Kidney glomerular epithelial cell (primary cell): ENCODE data around the gene TAS1R3.
A peak's percentile ranks its signal among the peaks of the same experiment; 100 is the strongest.

Experiments
- DNase-seq: peaks from one replicate; lab custom pipeline; 2025; lab: John Stamatoyannopoulos, UW

Gene TAS1R3

DNA sequence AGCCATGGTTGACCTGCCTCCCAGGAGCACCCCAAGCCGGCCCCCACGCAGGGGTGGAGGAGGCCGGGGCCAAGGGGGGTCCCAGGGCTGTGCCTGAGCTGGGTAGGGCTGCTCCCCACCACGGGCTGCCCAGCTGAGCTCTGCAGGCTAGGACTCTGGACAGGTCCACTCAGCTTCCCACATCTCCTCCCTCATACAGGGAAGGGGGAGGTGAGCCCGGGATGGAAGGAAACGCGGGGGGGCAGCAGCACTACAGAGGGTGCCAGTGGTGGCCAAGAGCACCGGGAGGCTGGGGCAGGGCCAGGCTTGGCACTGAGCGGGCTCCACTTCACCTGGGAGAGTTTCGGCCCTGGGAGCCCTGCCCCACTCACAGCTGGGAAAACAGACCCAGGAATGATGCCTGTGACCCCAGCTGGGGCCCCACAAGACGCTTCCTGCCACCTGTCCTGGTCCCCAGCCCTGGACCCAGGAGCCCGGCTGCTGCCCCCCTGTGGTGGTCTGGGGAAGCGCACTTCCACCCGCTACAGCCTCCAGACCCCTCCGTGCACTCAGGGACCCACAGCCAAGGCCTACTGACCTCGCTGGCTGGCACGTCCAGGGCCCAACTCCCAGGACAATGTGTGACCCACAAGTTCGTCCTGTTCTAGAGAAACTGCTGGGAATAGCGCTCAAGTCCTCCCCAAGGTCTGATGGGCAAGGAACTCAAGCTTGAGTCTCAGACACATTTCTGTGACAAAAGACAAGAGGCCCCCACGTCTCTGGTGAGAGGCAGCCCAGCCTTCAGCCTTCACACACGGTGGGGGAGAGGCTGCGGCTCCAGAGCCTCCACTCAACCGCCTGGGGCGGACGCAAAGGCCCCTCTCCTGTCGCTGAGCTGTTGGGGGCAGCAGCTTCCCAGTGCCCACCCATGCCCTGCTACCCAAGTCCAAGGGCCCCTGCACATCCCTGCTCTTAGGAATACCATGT is 40.9 kb downstream of the TAS1R3 start:
- DNase-seq, result peak; percentile 9

DNA sequence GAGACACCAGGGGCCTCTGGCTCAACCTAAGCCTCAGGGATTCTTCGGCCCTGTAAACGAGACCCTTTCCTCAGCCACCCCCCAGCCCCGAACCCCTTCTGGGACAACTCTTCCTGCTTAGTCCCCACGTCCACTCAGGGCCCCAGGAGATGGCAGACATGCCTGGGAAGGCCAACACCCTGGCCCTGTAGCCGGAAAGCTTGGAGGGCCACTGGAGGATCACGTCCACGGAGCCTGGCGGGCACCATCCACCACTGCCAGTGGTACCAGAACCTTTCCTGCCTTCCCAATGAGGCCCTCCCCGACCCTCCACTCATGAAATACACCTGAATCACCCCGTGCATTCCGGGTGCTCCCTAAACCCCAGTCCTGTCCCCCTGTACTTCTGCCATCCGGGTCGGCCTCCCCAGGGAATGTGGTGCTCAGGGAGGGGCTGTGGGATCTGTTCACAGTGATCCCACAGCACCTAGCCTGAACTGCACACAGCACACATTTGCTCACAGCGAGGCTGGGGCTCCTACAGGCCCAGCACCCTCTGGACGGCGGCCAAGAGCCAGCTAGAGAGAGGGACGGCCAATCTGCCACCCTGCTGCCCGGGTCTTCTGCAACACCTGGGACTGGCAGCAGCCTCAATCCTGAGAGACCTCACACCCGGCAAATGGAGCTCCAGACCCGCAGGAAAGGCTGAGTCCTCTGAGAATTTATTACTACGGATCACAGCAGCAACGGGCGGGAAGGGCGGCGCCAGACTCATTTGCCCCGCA is 42.2 kb downstream of the TAS1R3 start:
- DNase-seq, result no peak

DNA sequence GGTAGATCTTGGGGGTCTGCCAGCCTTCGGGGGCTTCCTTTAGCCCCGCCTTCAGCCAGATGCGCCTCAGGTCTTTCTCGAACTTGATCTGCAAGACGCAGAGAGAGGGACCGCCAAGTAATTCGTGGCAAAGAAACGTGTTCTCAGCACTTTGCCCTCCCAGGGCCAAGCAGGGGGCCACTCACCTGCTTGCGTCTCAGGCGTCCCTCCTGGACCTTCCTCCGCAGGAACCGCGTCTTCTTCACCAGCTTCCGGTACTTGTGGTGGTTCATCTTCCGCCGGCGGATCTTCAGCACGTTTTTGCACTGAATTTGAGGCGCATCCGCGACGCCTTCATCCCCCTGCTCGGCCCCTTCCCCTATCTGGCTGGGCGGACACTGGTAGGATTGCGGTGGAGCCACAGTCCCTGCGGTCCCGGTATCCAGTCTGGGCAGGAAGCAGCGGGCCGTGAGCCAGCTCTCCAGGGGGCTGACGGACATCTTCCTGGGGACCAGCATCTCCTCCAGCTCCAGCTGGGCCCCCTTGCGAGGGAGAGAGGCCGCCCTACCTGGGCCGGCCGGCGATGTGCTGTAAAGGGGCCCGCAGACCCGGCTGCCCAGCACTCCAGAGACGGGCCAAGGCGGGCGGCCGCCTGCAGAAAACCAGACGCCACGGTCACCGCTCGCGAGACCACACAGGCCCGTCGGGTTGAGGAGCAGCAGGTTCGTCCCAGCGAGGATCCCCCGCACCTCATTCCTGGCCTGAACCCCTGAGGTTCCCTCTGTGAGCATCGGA is 42.9 kb downstream of the TAS1R3 start:
- no peak for DNase-seq

DNA sequence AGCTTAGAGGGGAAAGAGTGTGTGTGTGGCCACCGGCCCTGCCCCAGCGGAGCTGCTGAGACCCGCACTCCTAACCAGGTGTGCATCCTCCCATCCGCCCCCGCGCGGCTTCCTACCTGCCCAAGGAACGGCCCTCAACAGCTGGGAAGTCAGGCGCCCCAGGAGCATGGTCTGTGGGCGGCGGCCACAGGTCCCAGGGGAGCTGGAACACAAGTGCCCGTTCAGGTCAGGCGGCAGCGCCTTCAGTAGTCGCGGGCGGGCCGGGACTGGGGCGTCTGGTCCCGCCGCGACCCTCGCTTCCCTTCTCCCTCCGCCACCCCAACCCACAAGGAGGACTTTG is 43.5 kb downstream of the TAS1R3 start:
- no peak for DNase-seq

DNA sequence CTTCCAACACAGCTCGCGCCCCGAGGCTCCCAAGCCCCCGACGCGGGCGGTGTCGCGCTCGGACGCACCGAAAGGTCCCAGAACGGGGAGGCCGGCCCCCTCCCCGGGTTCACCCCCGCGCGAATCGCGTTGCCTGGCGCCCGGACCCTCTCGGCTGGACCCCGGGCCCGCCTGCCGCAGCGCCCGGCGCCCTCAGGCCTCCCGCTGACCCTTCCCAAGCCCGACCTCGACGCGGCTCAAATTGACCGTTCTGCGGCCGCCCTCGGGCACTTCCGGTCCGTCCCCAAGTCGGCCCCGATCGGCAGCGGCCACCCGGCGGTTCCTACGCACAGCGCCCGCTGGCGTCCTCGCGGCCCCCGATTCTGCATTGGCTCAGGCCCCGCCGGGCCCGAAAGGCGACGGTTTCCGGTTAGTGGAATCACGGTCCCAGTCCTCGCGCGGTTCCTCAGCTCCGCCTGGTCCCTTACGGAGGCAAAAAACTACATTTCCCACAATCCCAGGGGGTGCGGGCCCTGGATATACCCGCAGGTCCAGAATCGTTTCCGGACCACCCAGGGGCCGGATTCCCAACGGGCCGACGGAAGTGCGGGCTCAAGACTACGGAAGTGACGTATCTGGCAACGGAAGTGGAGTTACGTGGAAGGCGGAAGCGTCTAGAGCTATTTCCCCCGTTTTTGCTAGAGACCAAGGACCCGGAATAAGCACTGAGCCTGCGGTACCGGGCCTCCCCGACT is 44.0 kb downstream of the TAS1R3 start, which contains the start of gene AURKAIP1:
Gene AURKAIP1, minus strand, starts transcription at position 279 of the 734 bp plus-strand sequence. CDS start 451 bp downstream, outside the sequence.
- DNase-seq, result peak; percentile 99

DNA sequence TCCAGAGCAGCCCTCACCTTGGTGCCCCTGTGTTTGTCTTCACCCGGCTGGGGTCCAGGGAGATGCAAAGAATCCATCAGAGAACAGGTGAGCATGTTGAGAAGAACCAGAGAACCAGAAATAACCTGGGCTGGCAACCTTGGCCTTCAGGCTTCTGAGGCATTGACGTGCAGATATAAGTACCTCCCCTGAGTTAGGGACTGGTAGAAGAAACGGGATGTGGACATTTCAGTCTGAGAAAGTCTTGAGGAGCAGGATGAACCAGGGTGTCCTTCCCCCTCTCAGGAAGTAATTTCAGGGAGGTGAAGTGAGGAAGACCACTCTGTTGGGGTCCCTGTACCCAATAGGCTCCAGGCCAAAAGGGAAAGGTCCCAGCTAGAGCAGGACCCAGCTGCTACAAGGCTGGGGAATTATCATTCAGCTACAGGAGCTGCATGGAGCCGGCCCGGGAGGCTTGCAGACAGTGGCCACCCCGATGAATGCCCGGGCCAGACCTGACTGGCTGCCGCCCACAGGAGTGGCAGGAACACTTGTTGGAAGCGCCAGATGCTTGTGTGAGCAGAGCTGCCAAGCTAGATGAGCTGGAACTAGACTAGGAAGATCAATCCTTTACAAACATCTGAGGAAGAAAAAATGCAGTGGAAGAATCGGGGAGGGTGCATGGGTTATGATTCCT is 45.6 kb downstream of the TAS1R3 start:
- DNase-seq, result no peak

DNA sequence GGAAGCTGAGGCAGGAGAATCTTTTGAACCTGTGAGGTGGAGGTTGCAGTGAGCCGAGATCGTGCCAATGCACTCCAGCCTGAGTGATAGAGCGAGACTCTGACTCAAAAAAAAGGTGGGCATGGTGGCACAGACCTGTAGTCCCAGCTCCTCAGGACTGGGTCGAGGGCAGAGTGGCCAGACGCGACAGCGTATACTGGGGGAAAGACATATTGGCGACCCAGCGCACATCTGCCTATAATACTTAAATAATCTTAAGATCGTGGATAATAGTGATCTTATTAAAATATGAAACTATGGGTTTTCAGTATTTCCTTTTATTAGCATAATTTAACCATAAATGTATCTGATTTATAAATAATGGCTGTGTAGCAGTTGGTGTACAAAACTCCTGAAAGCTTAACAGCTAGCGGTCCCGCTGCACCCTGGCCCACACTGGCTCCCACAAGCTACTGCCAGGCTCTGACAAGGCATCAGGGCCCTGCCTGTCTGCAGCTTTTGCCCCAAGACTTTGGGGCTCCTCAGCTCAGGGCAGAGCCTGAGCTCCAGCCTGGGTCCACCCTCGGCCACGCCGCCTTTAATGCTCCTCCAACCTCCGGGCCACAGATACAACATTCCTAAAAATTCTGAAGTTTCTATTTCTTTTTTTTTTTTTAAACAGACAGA is 46.6 kb downstream of the TAS1R3 start:
- no peak for DNase-seq

DNA sequence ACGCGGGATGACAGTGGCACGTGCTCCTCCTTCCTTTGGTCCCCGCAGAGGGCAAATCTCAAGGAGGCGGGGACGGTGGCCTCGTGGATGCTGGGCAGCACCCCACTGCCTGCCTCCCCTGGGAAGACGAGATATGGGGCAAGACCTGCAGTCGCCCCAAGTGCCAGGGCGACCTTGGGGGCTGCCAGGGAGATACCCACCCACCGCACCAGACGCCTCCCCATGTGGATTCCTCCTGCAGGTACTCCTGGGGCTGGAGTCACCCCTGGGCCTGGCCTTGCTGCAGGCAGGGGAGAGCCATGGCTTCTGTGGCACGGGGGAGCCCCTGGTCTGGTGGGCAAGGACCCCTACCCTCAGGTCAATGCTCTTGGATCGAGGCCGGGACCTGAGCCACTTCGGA is 49.8 kb downstream of the TAS1R3 start:
- no peak for DNase-seq

DNA sequence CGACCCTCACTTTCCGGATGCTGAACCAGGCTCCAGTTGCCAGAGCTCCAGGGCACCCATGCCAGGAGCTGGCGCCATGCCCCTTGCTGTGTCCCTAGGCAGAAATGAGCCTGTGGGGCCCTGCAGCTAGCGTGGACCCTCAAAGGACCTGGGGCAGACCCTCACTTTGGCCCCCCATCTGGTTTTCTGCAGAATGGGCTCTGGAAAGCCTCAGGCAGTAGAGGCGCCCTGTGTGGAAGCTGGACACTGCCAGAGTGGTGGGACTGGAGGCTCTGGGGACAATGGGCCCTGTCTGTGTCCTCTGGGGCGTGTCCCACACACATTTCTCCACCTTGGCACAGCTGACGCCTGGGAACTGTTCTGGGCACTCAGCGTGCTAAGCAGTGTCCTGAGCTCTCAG is 50.2 kb downstream of the TAS1R3 start:
- no peak for DNase-seq
